ENCODE results near the gene PPM1L. TPM values are rescaled to one million over a fixed set of nuclear protein-coding genes. Genes with fewer than 3 reads are reported as not detected.

The PPM1L gene
- total RNA-seq, 2 experiments from 2014 or later: 3.2 to 3.3 TPM

DNA sequence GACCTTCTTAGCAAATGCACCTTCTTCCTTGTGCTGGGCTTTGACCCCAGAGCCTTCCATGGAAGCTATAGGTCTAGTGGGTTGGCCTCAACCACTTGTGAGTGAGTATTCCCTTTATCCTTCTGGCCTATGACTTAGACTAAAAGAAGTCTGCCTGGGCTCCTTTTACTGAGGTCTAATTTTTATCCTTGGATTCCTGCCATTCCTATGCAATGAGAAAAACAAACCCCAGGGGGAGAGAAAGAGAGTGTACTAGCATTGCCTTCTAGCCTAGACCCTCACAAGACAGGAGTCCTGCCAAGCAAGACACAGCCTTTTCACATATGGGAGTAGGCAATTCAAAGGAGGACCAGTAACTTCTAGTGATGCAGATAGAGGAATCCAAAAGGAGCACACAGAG is 155.4 kb downstream of the PPM1L start:
- ChIA-PET CTCF (no interaction called here), POLR2A (no interaction called here)

GRCh38 chr3:160916472-160916871 is 160.4 kb downstream of the PPM1L start:
- ChIA-PET CTCF (no interaction called here), POLR2A (no interaction called here)

- ChIA-PET POLR2A (no interaction called here), CTCF (no interaction called here)
Measured at GRCh38 chr3:160919942-160920341, 163.9 kb downstream of the PPM1L start.

DNA sequence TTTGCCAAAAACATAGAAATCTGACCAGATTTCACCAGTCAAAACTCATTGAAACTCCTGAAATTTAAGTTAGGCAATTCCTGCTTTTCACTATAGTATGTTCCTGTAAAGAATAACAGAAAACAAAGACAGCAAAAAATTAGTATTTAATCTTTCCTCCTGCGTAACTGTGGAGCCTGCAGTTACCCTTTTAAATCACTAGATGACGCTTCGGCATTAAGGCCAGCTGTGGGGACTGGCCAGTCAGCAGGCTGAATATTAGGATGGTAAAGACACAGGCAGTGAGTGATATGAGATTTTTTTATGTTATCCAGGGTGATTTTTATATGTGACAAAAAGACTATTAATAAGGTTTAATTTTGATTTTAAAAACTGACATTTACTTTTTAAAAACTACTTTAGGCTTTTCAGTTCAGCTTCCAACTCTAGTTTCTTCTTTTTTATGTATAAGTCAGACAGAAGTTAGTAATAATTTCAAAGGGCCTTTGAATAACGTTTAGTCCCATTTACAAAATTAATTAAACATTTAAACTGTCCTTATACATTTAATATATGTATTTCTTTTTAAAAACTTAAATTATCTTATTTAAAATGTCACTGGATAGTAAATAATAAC is 165.1 kb downstream of the PPM1L start:
- CTCF ChIA-PET: no interaction called here
- POLR2A ChIA-PET: no interaction called here

GRCh38 chr3:160924776-160925175 is 168.7 kb downstream of the PPM1L start:
- ChIA-PET POLR2A (no interaction called here), CTCF (no interaction called here)

- ChIA-PET POLR2A (no interaction called here), CTCF (no interaction called here)
Measured at GRCh38 chr3:160927620-160928019, 171.6 kb downstream of the PPM1L start.

DNA sequence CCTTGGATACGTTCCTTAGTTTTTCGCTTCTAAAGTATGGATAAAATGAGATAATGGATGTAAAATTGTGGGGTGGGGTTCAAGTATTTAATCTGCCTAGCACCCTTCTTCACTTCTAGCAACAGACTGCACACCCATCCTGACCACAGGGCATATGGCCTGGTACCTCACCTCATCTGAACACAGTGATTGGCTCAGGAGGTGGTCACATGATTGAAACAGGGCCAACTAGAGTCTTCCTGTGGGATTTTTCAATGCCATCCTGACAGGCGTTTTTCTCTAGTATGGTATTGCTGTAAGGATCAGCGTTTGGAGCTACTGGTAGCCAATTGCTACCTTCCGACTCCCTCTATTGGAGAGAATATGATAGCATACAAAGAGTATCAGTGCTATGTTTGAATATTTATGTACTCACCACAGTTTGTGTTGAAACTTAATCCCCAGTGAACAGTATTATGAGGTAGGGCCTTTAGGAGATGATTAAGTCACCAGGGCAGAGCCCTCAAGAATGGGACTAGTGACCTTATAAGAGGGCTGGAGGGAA is 172.2 kb downstream of the PPM1L start:
- ChIA-PET CTCF (no interaction called here), POLR2A (no interaction called here)

DNA sequence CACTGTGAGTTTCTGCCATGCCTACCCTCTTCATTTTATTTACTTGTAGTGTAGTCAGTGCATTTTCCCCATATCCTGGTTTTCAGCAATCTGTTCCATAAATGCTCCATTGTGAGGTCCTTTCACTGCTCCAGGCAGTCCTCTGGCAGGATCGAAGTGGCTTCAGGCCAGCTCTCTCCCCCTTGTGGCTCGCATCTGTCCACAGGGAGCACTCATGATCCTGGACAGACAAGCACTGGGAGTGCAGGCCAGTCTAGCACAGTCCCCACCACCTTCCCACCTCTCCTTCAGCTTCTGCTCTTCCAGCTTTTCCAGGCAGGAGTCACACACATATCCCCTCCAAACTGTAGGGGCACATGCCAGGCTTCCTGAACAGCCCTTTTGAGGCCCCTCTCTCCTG is 173.6 kb downstream of the PPM1L start:
- CTCF ChIA-PET: no interaction called here
- POLR2A ChIA-PET: no interaction called here

- CTCF ChIA-PET: interaction anchor here (1.0 kb wide), 1 partner anchor 10 kb away, joined by 3 read pairs; no protein-coding TSS in a partner anchor
- POLR2A ChIA-PET: no interaction called here
Measured at GRCh38 chr3:160931474-160931873, 175.4 kb downstream of the PPM1L start.

DNA sequence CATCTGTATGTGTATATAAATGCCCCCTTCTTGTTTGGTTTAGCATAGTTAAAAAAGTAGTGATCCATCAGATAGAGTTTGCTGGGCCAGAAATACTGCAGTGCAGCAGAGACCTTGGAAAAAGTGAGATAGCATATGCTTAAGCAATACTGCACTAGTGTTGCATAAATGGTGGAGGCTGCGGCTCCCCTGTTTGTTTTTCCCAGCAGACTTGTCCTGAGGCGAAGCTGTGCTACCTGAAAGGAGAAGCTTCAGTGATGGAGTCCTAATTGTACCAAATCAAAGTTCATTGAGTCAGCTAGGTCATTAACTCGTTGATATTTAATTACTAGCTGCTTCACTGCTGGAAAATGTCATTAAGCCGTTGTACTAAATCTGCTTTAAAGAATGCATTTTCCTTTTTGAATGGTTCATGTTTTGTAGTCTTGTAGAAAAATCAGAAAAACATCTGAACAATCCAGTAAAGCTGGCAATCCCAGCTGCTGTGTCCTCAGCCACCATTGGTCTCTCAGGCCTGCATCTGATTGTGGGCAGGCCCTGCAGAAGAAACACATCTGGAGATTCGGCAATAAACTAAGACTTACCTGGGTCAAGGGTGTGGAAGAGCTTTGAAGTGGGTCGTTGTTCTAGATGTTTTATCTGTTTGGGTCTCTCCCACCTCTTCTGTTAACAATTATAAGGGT is 179.5 kb downstream of the PPM1L start:
- ChIA-PET CTCF (no interaction called here), POLR2A (no interaction called here)

GRCh38 chr3:160941885-160942494 is 186.0 kb downstream of the PPM1L start:
- CTCF ChIA-PET: interaction anchor here (0.8 to 2.2 kb wide), 5 partner anchors 8 to 234 kb away, joined by 3 to 8 read pairs (median 3); no protein-coding TSS in a partner anchor

GRCh38 chr3:160943996-160944395 is 188.0 kb downstream of the PPM1L start:
- ChIA-PET POLR2A (no interaction called here), CTCF (no interaction called here)

More at GRCh38 chr3:160941885-160942494, 186.0 kb downstream of the PPM1L start:
- POLR2A ChIA-PET: no interaction called here

DNA sequence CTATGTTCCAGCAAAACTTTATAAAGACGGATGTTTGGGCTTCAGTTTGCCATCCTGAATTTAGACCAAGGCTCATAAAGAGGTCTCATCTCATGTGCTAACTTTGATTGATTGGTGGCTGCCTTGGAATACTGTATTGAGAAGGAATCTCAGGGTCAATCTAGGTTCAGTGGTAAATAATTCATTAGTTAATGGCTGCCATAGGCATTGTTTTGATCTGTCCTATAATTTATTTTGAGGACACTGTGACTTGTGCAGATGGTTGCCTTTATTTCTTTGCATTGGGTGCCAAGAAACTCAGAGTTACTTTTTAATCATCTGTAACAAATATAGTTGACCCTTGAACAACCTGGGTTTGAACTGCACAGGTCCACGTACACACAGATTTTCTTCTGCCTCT is 189.3 kb downstream of the PPM1L start:
- POLR2A ChIA-PET: no interaction called here
- CTCF ChIA-PET: no interaction called here

DNA sequence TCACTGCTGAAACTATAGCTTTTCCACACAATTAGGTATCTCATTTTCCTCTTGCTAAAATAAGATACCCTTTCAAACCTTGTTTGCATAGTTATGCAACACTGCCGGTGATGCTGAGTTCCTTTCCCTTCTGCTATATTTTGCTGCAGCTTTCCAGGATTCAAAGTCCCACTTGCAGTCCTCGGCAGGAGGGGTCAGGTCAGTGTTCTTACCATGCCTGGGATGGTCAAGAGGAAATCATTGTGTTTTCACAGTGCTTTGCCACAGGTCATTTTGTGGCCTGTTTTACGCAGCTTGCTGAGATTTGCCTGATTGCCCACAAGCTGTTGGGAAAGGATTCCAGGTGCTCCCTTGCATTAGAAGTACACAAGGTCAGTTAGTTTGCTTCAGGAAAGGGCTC is 192.2 kb downstream of the PPM1L start:
- POLR2A ChIA-PET: no interaction called here
- CTCF ChIA-PET: interaction anchor here (1.0 kb wide), 1 partner anchor 17 kb away, joined by 3 read pairs; no protein-coding TSS in a partner anchor

DNA sequence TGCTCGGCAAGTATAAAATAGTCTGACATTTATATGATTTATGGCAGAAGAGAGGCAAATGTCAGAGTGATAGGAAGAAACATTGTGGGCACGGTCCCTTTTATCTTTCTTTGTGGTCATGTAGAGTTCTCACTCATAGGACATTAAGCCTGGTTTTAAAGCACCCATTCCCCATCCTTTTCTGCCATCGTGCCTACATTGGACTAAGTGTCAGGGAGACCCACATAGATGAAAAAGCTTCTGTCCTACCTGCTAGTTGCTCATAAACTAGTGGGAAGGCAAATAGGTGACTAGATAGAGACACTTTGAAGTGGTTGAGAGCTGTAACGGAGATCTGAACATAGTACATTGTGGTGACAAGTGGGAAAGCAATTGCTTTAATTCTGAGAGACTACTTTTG is 193.4 kb downstream of the PPM1L start:
- ChIA-PET CTCF (no interaction called here), POLR2A (no interaction called here)

GRCh38 chr3:160950542-160950941 is 194.5 kb downstream of the PPM1L start:
- ChIA-PET CTCF (no interaction called here), POLR2A (no interaction called here)

GRCh38 chr3:160950954-160951353 is 194.9 kb downstream of the PPM1L start:
- CTCF ChIA-PET: no interaction called here
- POLR2A ChIA-PET: no interaction called here

- CTCF ChIA-PET: no interaction called here
- POLR2A ChIA-PET: no interaction called here
Measured at GRCh38 chr3:160951642-160952487, 195.8 kb downstream of the PPM1L start.

GRCh38 chr3:160953686-160954085 is 197.7 kb downstream of the PPM1L start:
- POLR2A ChIA-PET: no interaction called here
- CTCF ChIA-PET: no interaction called here

DNA sequence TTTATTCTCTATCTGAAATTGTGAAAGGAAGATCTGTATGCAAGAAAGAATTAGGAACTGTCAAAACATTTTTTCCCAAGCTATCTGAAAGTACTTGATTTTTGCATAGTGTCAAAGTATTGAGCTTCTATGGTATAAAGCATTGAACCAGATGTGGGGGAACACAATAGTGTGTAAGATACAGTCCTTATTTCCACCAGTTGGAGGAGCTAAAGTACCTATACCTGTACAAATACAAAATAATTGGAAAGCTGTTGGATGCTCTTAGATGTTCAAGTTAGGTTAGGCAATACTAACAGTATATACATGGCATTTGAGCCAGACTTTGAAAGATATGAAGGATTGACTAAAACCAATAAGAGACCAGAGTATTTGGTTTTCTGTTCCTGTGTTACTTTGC is 200.8 kb downstream of the PPM1L start:
- CTCF ChIA-PET: no interaction called here
- POLR2A ChIA-PET: no interaction called here
